PC-9 (cell line): Measurements from ENCODE around the gene METTL8. TPM values are rescaled to one million over a fixed set of nuclear protein-coding genes. Genes with fewer than 3 reads are reported as not detected.

ENCODE experiments used
- BruUV-seq: library from RNA; stranded (reverse); fragments of 400-500 nt; replicated peaks from 2 replicates; lab custom pipeline; 2021; lab: Mats Ljungman, UMichigan
- CTCF ChIA-PET: fragments of 300-600 bp; sonication (Branson Sonifier 250); formaldehyde crosslinking; loops from one replicate; lab custom pipeline; 2022; ENCODE audit warnings: antibody characterized with exemption; lab: Charles Lee
- POLR2A ChIA-PET: fragments of 300-600 bp; sonication (Branson Sonifier 250); formaldehyde crosslinking; loops from one replicate; lab custom pipeline; 2022; ENCODE audit warnings: antibody characterized with exemption; ENCODE audit not compliant: unreplicated experiment; lab: Charles Lee
- DNase-seq, 2 experiments: peaks; one replicate each; pipeline versions ENCODE4 v3.0.0 to v3.0.0-alpha.2; 2015 to 2022; ENCODE audit warnings: mixed read lengths in 1 of 2
- H2AFZ ChIP-seq: fragments of 200-600 bp; sonication (generic); 2 replicates; pipeline ENCODE4 v1.8.1; 2017; ENCODE audit warnings: antibody characterized with exemption
- H3F3A ChIP-seq: fragments of 200-600 bp; sonication (generic); 2 replicates; pipeline ENCODE4 v1.8.1; 2017; ENCODE audit warnings: antibody characterized with exemption, mild to moderate bottlenecking, low read depth; ENCODE audit not compliant: insufficient read depth
- H3K27ac ChIP-seq: fragments of 200-600 bp; sonication (generic); 2 replicates; pipeline ENCODE4 v1.6.1; 2016; ENCODE audit warnings: mixed run types
- H3K27me3 ChIP-seq: fragments of 200-600 bp; sonication (generic); 2 replicates; pipeline ENCODE4 v1.6.1; 2016; ENCODE audit warnings: low read depth, mixed run types; ENCODE audit not compliant: insufficient read depth
- H3K36me3 ChIP-seq: fragments of 200-600 bp; sonication (generic); 2 replicates; pipeline ENCODE4 v1.6.1; 2016; ENCODE audit warnings: low read depth, mixed run types
- H3K4me1 ChIP-seq: fragments of 200-600 bp; sonication (generic); replicated peaks from 2 replicates; pipeline ENCODE4 v1.6.1; 2016; ENCODE audit warnings: mixed run types; ENCODE audit not compliant: insufficient read depth
- H3K4me2 ChIP-seq: fragments of 200-600 bp; sonication (generic); 2 replicates; pipeline ENCODE4 v1.6.1; 2017; ENCODE audit warnings: mixed run types
- H3K4me3 ChIP-seq: fragments of 200-600 bp; sonication (generic); 2 replicates; pipeline ENCODE4 v1.6.1; 2016; ENCODE audit warnings: mixed run types
- H3K79me2 ChIP-seq: fragments of 200-600 bp; sonication (generic); 2 replicates; pipeline ENCODE4 v1.6.1; 2017; ENCODE audit warnings: low read depth, mixed run types
- H3K9me2 ChIP-seq: fragments of 200-600 bp; sonication (generic); 2 replicates; pipeline ENCODE4 v1.8.1; 2017; ENCODE audit warnings: mild to moderate bottlenecking; ENCODE audit not compliant: insufficient read depth
- H3K9me3 ChIP-seq: fragments of 200-600 bp; sonication (generic); 2 replicates; pipeline ENCODE4 v1.8.1; 2016; ENCODE audit warnings: low read depth; ENCODE audit not compliant: insufficient read depth
- H4K20me1 ChIP-seq: fragments of 200-600 bp; sonication (generic); 2 replicates; pipeline ENCODE4 v1.8.1; 2017; ENCODE audit not compliant: insufficient read depth
- CTCF ChIP-seq: fragments of 200-600 bp; sonication (generic); conservative IDR thresholded peaks from 2 replicates; pipeline ENCODE4 v1.6.1; 2017; ENCODE audit warnings: mixed run types, antibody characterized with exemption, mild to moderate bottlenecking, moderate library complexity
- EZH2 ChIP-seq: fragments of 200-600 bp; sonication (generic); IDR thresholded peaks from 2 replicates; pipeline ENCODE4 v1.8.0; 2017; ENCODE audit warnings: antibody characterized with exemption, low read depth
- intact Hi-C: fragments of 100-400 bp; cut with micrococcal nuclease; formaldehyde crosslinking; loops from one replicate; pipeline ENCODE4 v1.10.0; 2022; ENCODE audit not compliant: unreplicated experiment
- total RNA-seq: library from RNA; stranded (reverse); gene quantifications from 2 replicates; pipeline ENCODE4 v1.2.3, GENCODE V29; 2021

METTL8 gene
- total RNA-seq, 1 experiment from 2014 or later, result 21.8 TPM

- ChIA-PET CTCF (interaction anchor here (1.1 kb wide), 1 partner anchor 96 kb away, joined by 4 read pairs; no protein-coding TSS in a partner anchor), POLR2A (interaction anchor here (0.5 to 0.7 kb wide), 5 partner anchors 142 to 693 kb away, joined by 3 to 10 read pairs (median 5); no protein-coding TSS in a partner anchor)
- intact Hi-C loops, result loop anchor here (5.0 to 10.0 kb wide), 2 partner anchors 161 to 672 kb away; partner anchors contain the start of gene DLX2
- peak; percentile 51 to 75 for DNase-seq
- Histone ChIP-seq H3K4me1 (peaks cover 25% of the 10 kb centered on the region), H3K4me2 (peak overlapping the region; percentile 87), H3K4me3 (peak overlapping the region; percentile 64), H3K79me2 (peaks cover 76% of the 10 kb centered on the region), H3K9me3 (no peaks in the 10 kb centered on the region), H3K36me3 (peaks cover 18% of the 10 kb centered on the region), H4K20me1 (no peaks in the 10 kb centered on the region), H3F3A (peaks cover 38% of the 10 kb centered on the region), H2AFZ (peak overlapping the region; percentile 84), H3K27me3 (no peaks in the 10 kb centered on the region), H3K9me2 (no peaks in the 10 kb centered on the region), H3K27ac (peak overlapping the region; percentile 93)
- BruUV-seq, result TSS peak; percentile 61
- no peak for TF ChIP-seq CTCF
- no peak for TF ChIP-seq EZH2
Measured at GRCh38 chr2:171432969-171433762, 624 bp downstream of the METTL8 start.

GRCh38 chr2:171432206-171432968 is 1.4 kb downstream of the METTL8 start:
- Histone ChIP-seq H3K36me3 (peaks cover 10% of the 10 kb centered on the region), H3K9me2 (no peaks in the 10 kb centered on the region), H3K27me3 (no peaks in the 10 kb centered on the region), H2AFZ (peak overlapping the region; percentile 84), H3K4me2 (peak overlapping the region; percentile 87), H3K79me2 (peaks cover 78% of the 10 kb centered on the region), H3K9me3 (no peaks in the 10 kb centered on the region), H3K4me1 (peaks cover 25% of the 10 kb centered on the region), H4K20me1 (no peaks in the 10 kb centered on the region), H3K27ac (peak overlapping the region; percentile 93), H3K4me3 (peak overlapping the region; percentile 64), H3F3A (peaks cover 38% of the 10 kb centered on the region)
- CTCF ChIA-PET, result no interaction called here
- no peak for DNase-seq
- intact Hi-C loops, result loop anchor here (5.0 to 10.0 kb wide), 2 partner anchors 160 to 672 kb away; partner anchors contain the start of gene DLX2
- no TSS peak for BruUV-seq
- POLR2A ChIA-PET, result interaction anchor here (0.6 to 0.7 kb wide), 3 partner anchors 176 to 692 kb away, joined by 5 to 10 read pairs (median 5); no protein-coding TSS in a partner anchor
- TF ChIP-seq EZH2 (no peak), CTCF (no peak)

GRCh38 chr2:171431677-171432167 is 2.1 kb downstream of the METTL8 start:
- ChIA-PET POLR2A (no interaction called here), CTCF (no interaction called here)
- H3K9me2 ChIP-seq, result no peaks in the 10 kb centered on the region
- no peaks in the 10 kb centered on the region for H3K27me3 ChIP-seq
- no TSS peak for BruUV-seq
- intact Hi-C loops, result loop anchor here (5.0 to 10.0 kb wide), 2 partner anchors 159 to 673 kb away; partner anchors contain the start of gene DLX2
- no peak overlapping the region for H2AFZ ChIP-seq
- H3F3A ChIP-seq, result peaks cover 34% of the 10 kb centered on the region
- H3K4me2 ChIP-seq, result peak overlapping the region; percentile 87
- H3K36me3 ChIP-seq, result 0 out of 2 replicates have a peak, but pooled peaks cover 4% of the 10 kb centered on the region
- H3K27ac ChIP-seq, result no peak overlapping the region
- H3K79me2 ChIP-seq, result peaks cover 71% of the 10 kb centered on the region
- no peaks in the 10 kb centered on the region for H3K9me3 ChIP-seq
- H3K4me1 ChIP-seq, result peaks cover 25% of the 10 kb centered on the region
- TF ChIP-seq CTCF, result no peak
- TF ChIP-seq EZH2, result no peak
- H3K4me3 ChIP-seq, result 0 out of 2 replicates have a peak overlapping the region, but pooled peaks have one; percentile 64
- no peaks in the 10 kb centered on the region for H4K20me1 ChIP-seq
- no peak for DNase-seq
